HepG2 (cell line): ENCODE data around the gene ATP9A. TPM values are rescaled to one million over a fixed set of nuclear protein-coding genes. Genes with fewer than 3 reads are reported as not detected.

Experiments
- CHD4 ChIP-seq: fragments of 200-600 bp; sonication (generic); IDR thresholded peaks from 2 replicates; pipeline ENCODE4 v1.7.0; 2017; ENCODE audit warnings: mild to moderate bottlenecking, low read length, borderline replicate concordance
- GZF1 ChIP-seq: sonication (generic); formaldehyde crosslinking; IDR thresholded peaks from 2 replicates; pipeline ENCODE4 v1.5.1; 2020; ENCODE audit warnings: mild to moderate bottlenecking, missing genetic modification reagents
- ISX ChIP-seq: sonication (generic); formaldehyde crosslinking; conservative IDR thresholded peaks from 2 replicates; pipeline ENCODE4 v1.5.0; 2020; ENCODE audit warnings: missing genetic modification reagents
- KAT7 ChIP-seq: IDR thresholded peaks from 2 replicates; pipeline ENCODE4 v1.6.1; 2018; ENCODE audit warnings: borderline replicate concordance, missing compliant biosample characterization
- MTF1 ChIP-seq: sonication (generic); formaldehyde crosslinking; IDR thresholded peaks from 2 replicates; pipeline ENCODE4 v1.5.0; 2020; ENCODE audit warnings: missing genetic modification reagents
- MYNN ChIP-seq: sonication (generic); formaldehyde crosslinking; IDR thresholded peaks from 2 replicates; pipeline ENCODE4 v1.4.0; 2020; ENCODE audit warnings: mild to moderate bottlenecking, low read depth, missing genetic modification reagents
- NR1H2 ChIP-seq: sonication (generic); formaldehyde crosslinking; IDR thresholded peaks from 2 replicates; pipeline ENCODE4 v1.8.1; 2022; ENCODE audit warnings: low read depth, missing genetic modification reagents, borderline replicate concordance
- SP2 ChIP-seq: sonication (generic); formaldehyde crosslinking; IDR thresholded peaks from 2 replicates; pipeline ENCODE4 v1.5.1; 2020; ENCODE audit warnings: mild to moderate bottlenecking, missing genetic modification reagents
- WIZ ChIP-seq: sonication (generic); formaldehyde crosslinking; IDR thresholded peaks from 2 replicates; pipeline ENCODE4 v1.5.1; 2020; ENCODE audit warnings: mild to moderate bottlenecking, missing genetic modification reagents
- ZBTB3 ChIP-seq: sonication (generic); formaldehyde crosslinking; IDR thresholded peaks from 2 replicates; pipeline ENCODE4 v1.4.0; 2020; ENCODE audit warnings: low read depth, mild to moderate bottlenecking, moderate library complexity, missing genetic modification reagents, borderline replicate concordance
- ZFP36 ChIP-seq: fragments of 150-350 bp; IDR thresholded peaks from 2 replicates; pipeline ENCODE4 v1.6.1; 2018; ENCODE audit warnings: borderline replicate concordance, low read length, low read depth; ENCODE audit not compliant: partially characterized antibody
- ZNF230 ChIP-seq: sonication (generic); formaldehyde crosslinking; IDR thresholded peaks from 2 replicates; pipeline ENCODE4 v1.4.0; 2020; ENCODE audit warnings: mild to moderate bottlenecking, missing genetic modification reagents
- ZNF33B ChIP-seq: sonication (generic); formaldehyde crosslinking; IDR thresholded peaks from 2 replicates; pipeline ENCODE4 v1.5.1; 2020; ENCODE audit warnings: mild to moderate bottlenecking, missing genetic modification reagents
- ZNF496 ChIP-seq: sonication (generic); formaldehyde crosslinking; IDR thresholded peaks from 2 replicates; pipeline ENCODE4 v1.8.1; 2023; ENCODE audit warnings: mild to moderate bottlenecking, moderate library complexity, missing genetic modification reagents; ENCODE audit not compliant: insufficient replicate concordance
- polyA plus RNA-seq, 8 experiments: library from polyadenylated mRNA; depleted of rRNA in 3 of 8; stranded (reverse) in 7 of 8; unstranded in 1 of 8; fragments of >200 nt; fragmentation: Illumina TruSeq in 4 of 8; extraction: Trizol in 4 of 8; gene quantifications; 2 replicates each; pipeline versions ENCODE4 v1.2.1 to v1.2.3, GENCODE V29; 2011 to 2016; ENCODE audit warnings: low read depth in 4 of 8, missing spikeins in 1 of 8, mixed read lengths in 1 of 8; ENCODE audit not compliant: insufficient read depth in 1 of 8
- total RNA-seq, 5 experiments: library from RNA; depleted of rRNA; stranded (reverse); fragments of >200 nt; fragmentation: Illumina TruSeq; extraction: Trizol; gene quantifications; 2 replicates each; pipeline ENCODE4 v1.2.3, GENCODE V29; 2016; ENCODE audit warnings: low read depth in 1 of 5
- TF ChIP-seq, protein P1 (sequence below): IDR thresholded peaks from 2 replicates; pipeline ENCODE4 v1.6.1; 2012; ENCODE audit warnings: low read length, improper control_type of control experiment
- TF ChIP-seq, protein P2 (sequence below): sonication (generic); formaldehyde crosslinking; IDR thresholded peaks from 2 replicates; pipeline ENCODE4 v1.5.0; 2020; ENCODE audit warnings: mild to moderate bottlenecking, missing genetic modification reagents
- TF ChIP-seq, protein P3 (sequence below): sonication (generic); formaldehyde crosslinking; IDR thresholded peaks from 2 replicates; pipeline ENCODE4 v1.4.0; 2020; ENCODE audit warnings: missing genetic modification reagents
- TF ChIP-seq, protein P4 (sequence below): IDR thresholded peaks from 2 replicates; pipeline ENCODE4 v1.6.1; 2016; ENCODE audit warnings: low read depth, control low read depth
- TF ChIP-seq, protein P5 (sequence below): sonication (generic); formaldehyde crosslinking; IDR thresholded peaks from 2 replicates; pipeline ENCODE4 v1.8.0; 2022; ENCODE audit warnings: mild to moderate bottlenecking, missing genetic modification reagents, moderate library complexity
- TF ChIP-seq, protein P6 (sequence below): sonication (generic); formaldehyde crosslinking; IDR thresholded peaks from 2 replicates; pipeline ENCODE4 v1.8.1; 2023; ENCODE audit warnings: missing genetic modification reagents, mild to moderate bottlenecking, borderline replicate concordance

ATP9A gene
- total and polyA plus RNA-seq, 2 of the 13 experiments (the other 11 are each of a cell fraction or from before 2014, with no cell fraction given) = 11.8 to 18.5 TPM

DNA sequence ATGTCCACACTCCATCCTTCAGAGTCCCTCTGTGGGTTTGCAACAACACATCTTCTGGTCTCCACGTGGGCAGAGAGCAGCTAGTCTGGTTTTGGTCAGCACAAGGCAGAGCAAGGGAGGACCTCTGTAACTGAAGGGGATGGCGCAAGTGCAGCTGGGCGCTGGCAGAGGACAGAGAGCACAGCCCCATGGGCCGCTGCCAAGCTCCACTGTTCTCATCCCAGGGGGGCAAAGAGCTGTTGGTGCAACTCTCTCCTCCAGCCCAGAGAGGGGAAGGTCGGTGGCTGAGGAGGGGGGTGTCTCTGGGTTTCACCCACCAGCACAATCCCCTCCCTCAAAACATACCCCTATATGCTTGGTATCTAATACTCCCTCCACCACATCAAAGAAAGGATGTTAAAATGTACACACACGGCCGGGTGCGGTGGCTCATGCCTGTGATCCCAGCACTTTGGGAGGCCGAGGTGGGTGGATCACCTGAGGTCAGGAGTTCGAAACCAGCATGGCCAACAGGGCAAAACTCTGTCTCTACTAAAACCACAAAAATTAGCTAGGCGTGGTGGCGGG is 9.1 kb downstream of the ATP9A start (continued):
- TF ChIP-seq, protein P1, sequence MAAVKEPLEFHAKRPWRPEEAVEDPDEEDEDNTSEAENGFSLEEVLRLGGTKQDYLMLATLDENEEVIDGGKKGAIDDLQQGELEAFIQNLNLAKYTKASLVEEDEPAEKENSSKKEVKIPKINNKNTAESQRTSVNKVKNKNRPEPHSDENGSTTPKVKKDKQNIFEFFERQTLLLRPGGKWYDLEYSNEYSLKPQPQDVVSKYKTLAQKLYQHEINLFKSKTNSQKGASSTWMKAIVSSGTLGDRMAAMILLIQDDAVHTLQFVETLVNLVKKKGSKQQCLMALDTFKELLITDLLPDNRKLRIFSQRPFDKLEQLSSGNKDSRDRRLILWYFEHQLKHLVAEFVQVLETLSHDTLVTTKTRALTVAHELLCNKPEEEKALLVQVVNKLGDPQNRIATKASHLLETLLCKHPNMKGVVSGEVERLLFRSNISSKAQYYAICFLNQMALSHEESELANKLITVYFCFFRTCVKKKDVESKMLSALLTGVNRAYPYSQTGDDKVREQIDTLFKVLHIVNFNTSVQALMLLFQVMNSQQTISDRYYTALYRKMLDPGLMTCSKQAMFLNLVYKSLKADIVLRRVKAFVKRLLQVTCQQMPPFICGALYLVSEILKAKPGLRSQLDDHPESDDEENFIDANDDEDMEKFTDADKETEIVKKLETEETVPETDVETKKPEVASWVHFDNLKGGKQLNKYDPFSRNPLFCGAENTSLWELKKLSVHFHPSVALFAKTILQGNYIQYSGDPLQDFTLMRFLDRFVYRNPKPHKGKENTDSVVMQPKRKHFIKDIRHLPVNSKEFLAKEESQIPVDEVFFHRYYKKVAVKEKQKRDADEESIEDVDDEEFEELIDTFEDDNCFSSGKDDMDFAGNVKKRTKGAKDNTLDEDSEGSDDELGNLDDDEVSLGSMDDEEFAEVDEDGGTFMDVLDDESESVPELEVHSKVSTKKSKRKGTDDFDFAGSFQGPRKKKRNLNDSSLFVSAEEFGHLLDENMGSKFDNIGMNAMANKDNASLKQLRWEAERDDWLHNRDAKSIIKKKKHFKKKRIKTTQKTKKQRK = no peak
- TF ChIP-seq ZNF33B (no peak), ZBTB3 (CRISPR knock-in tag) (0 out of 2 replicates have a peak, but pooled peaks have one; percentile 20), GZF1 (no peak), ZNF496 (no peak), ISX (CRISPR knock-in tag) (no peak), ZFP36 (no peak), NR1H2 (CRISPR knock-in tag) (no peak), MTF1 (CRISPR knock-in tag) (no peak), WIZ (CRISPR knock-in tag) (no peak), KAT7 (no peak; the same call in 1 of the 2 replicates), ZNF230 (no peak; the same call in 1 of the 2 replicates), MYNN (CRISPR knock-in tag) (0 out of 2 replicates have a peak, but pooled peaks have one; percentile 46), SP2 (peak; percentile 34; the same call in 1 of the 2 replicates), CHD4 (no peak; the same call in 1 of the 2 replicates)
- TF ChIP-seq, protein P2, sequence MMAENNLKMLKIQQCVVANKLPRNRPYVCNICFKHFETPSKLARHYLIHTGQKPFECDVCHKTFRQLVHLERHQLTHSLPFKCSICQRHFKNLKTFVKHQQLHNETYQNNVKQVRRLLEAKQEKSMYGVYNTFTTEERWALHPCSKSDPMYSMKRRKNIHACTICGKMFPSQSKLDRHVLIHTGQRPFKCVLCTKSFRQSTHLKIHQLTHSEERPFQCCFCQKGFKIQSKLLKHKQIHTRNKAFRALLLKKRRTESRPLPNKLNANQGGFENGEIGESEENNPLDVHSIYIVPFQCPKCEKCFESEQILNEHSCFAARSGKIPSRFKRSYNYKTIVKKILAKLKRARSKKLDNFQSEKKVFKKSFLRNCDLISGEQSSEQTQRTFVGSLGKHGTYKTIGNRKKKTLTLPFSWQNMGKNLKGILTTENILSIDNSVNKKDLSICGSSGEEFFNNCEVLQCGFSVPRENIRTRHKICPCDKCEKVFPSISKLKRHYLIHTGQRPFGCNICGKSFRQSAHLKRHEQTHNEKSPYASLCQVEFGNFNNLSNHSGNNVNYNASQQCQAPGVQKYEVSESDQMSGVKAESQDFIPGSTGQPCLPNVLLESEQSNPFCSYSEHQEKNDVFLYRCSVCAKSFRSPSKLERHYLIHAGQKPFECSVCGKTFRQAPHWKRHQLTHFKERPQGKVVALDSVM = no peak
- TF ChIP-seq, protein P3, sequence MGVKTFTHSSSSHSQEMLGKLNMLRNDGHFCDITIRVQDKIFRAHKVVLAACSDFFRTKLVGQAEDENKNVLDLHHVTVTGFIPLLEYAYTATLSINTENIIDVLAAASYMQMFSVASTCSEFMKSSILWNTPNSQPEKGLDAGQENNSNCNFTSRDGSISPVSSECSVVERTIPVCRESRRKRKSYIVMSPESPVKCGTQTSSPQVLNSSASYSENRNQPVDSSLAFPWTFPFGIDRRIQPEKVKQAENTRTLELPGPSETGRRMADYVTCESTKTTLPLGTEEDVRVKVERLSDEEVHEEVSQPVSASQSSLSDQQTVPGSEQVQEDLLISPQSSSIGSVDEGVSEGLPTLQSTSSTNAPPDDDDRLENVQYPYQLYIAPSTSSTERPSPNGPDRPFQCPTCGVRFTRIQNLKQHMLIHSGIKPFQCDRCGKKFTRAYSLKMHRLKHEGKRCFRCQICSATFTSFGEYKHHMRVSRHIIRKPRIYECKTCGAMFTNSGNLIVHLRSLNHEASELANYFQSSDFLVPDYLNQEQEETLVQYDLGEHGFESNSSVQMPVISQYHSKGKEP (CRISPR knock-in tag) = no peak
- TF ChIP-seq, protein P4, sequence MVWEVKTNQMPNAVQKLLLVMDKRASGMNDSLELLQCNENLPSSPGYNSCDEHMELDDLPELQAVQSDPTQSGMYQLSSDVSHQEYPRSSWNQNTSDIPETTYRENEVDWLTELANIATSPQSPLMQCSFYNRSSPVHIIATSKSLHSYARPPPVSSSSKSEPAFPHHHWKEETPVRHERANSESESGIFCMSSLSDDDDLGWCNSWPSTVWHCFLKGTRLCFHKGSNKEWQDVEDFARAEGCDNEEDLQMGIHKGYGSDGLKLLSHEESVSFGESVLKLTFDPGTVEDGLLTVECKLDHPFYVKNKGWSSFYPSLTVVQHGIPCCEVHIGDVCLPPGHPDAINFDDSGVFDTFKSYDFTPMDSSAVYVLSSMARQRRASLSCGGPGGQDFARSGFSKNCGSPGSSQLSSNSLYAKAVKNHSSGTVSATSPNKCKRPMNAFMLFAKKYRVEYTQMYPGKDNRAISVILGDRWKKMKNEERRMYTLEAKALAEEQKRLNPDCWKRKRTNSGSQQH = no peak
- TF ChIP-seq, protein P5, sequence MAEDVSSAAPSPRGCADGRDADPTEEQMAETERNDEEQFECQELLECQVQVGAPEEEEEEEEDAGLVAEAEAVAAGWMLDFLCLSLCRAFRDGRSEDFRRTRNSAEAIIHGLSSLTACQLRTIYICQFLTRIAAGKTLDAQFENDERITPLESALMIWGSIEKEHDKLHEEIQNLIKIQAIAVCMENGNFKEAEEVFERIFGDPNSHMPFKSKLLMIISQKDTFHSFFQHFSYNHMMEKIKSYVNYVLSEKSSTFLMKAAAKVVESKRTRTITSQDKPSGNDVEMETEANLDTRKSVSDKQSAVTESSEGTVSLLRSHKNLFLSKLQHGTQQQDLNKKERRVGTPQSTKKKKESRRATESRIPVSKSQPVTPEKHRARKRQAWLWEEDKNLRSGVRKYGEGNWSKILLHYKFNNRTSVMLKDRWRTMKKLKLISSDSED (CRISPR knock-in tag) = no peak
- TF ChIP-seq, protein P6, sequence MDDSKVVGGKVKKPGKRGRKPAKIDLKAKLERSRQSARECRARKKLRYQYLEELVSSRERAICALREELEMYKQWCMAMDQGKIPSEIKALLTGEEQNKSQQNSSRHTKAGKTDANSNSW = no peak
